ENCODE measurements around the gene ZNF573. TPM values are rescaled to one million over a fixed set of nuclear protein-coding genes. Genes with fewer than 3 reads are reported as not detected.

Gene ZNF573
- total and polyA plus RNA-seq, 9 of the 15 experiments (the other 6 are each of a cell fraction or from before 2014, with no cell fraction given): 1.5 to 7.9 (median 4.3) TPM

DNA sequence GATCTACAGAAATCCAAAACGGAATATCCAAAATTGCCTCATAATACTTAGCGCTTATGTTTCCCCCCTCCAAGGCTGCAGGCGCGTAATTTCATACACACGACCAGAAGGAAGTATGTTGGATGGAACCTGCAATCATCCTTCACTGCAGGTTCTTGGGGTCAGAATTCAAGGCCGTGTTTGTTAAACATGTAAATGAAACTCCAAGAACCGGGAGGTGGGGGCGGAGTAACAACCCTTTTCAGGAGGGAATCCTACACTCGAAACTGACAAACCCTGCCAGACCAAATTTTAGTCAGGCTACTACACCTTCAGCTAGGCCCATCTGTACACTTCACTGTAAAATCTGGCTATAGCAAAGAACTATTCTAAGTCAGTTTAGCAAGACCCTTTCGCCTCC, 61.1 kb downstream of the ZNF573 start:
- Histone ChIP-seq H3K27ac (ENCODE audit: extremely low read depth, low read depth, low read length) (no peak overlapping the region), H3K79me2 (ENCODE audit: control insufficient read depth, insufficient read depth, low read length) (peaks cover 15% of the 10 kb centered on the region), H3K9me3 (replicated peaks; ENCODE audit: control insufficient read depth, insufficient read depth, low read depth, low read length) (no peaks in the 10 kb centered on the region), H3K4me1 (replicated peaks in 1 of 2; ENCODE audit: control insufficient read depth in 2 of 2, insufficient read depth in 2 of 2, low read length in 2 of 2) (peaks cover 0 to 5% of the 10 kb centered on the region in 2 experiments; a peak in 2 of 5 replicates), H4K20me1 (replicated peaks; ENCODE audit: control insufficient read depth, insufficient read depth, low read length) (no peaks in the 10 kb centered on the region), H2AFZ (ENCODE audit: low read depth, low read length) (no peak overlapping the region), H3K9me1 (ENCODE audit: control insufficient read depth, insufficient read depth, low read length) (no peaks in the 10 kb centered on the region), H3K9ac (ENCODE audit: insufficient read depth in 1 of 2, low read depth in 2 of 2, low read length in 2 of 2) (peak overlapping the region in 1 of 2 experiments; percentile 70; a peak in 1 of 4 replicates), H3K4me2 (ENCODE audit: insufficient read depth, low read length) (peak overlapping the region; percentile 95), H3K4me3 (peak overlapping the region; percentile 91), H3K27me3 (ENCODE audit: control insufficient read depth in 2 of 2, insufficient read depth in 2 of 2, low read length in 2 of 2) (no peaks in the 10 kb centered on the region), H3K36me3 (ENCODE audit: control insufficient read depth, insufficient read depth, low read length) (no peaks in the 10 kb centered on the region)
- BruUV-seq (replicated peaks): no TSS peak
- intact Hi-C loops (cut with micrococcal nuclease) (no loop called here), in situ Hi-C loops (cut with MboI) (no loop called here)
- CTCF ChIA-PET (ENCODE audit: low intra/inter-chr PET ratio): no interaction called here
- POLR2A ChIA-PET: interaction anchor here (1.0 kb wide), 1 partner anchor 12 kb away, joined by 3 read pairs; no protein-coding TSS in a partner anchor
- WGBS (ENCODE audit: insufficient coverage, low coverage, missing lambda C conversion rate): 30% methylated on average over 10 of the region's 10 CpGs
- ATAC-seq (no peak), DNase-seq (ENCODE audit: extremely low read depth in 1 of 4, low spot score in 3 of 4) (peak in 1 of 4 experiments; percentile 12), FAIRE-seq (no peak)
- TF ChIP-seq, protein P1, sequence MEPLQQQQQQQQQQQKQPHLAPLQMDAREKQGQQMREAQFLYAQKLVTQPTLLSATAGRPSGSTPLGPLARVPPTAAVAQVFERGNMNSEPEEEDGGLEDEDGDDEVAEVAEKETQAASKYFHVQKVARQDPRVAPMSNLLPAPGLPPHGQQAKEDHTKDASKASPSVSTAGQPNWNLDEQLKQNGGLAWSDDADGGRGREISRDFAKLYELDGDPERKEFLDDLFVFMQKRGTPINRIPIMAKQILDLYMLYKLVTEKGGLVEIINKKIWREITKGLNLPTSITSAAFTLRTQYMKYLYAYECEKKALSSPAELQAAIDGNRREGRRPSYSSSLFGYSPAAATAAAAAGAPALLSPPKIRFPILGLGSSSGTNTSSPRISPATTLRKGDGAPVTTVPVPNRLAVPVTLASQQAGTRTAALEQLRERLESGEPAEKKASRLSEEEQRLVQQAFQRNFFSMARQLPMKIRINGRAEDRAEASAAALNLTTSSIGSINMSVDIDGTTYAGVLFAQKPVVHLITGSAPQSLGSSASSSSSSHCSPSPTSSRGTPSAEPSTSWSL (CRISPR knock-in tag; IDR thresholded peaks at IDR 0.05; ENCODE audit: borderline replicate concordance): no peak
- TF ChIP-seq BRD9 (IDR thresholded peaks at IDR 0.05; ENCODE audit: low read depth, partially characterized antibody) (no peak), ZNF668 (CRISPR knock-in tag; IDR thresholded peaks at IDR 0.05) (no peak), TEAD4 (IDR thresholded peaks at IDR 0.05; ENCODE audit: low read length) (no peak), TEAD4 (CRISPR knock-in tag; IDR thresholded peaks at IDR 0.05; ENCODE audit: borderline replicate concordance) (no peak), CTBP1 (IDR thresholded peaks at IDR 0.05; ENCODE audit: borderline replicate concordance) (no peak), ATF7 (IDR thresholded peaks at IDR 0.05) (no peak), PML (IDR thresholded peaks at IDR 0.05; ENCODE audit: low read length) (no peak), BRF1 (IDR thresholded peaks at IDR 0.05; ENCODE audit: borderline replicate concordance, extremely low read depth, insufficient read length) (no peak), MIER1 (IDR thresholded peaks at IDR 0.05; ENCODE audit: low read depth) (no peak), ZNF589 (CRISPR knock-in tag; IDR thresholded peaks at IDR 0.05; ENCODE audit: low read depth) (no peak)
- TF ChIP-seq, protein P2, sequence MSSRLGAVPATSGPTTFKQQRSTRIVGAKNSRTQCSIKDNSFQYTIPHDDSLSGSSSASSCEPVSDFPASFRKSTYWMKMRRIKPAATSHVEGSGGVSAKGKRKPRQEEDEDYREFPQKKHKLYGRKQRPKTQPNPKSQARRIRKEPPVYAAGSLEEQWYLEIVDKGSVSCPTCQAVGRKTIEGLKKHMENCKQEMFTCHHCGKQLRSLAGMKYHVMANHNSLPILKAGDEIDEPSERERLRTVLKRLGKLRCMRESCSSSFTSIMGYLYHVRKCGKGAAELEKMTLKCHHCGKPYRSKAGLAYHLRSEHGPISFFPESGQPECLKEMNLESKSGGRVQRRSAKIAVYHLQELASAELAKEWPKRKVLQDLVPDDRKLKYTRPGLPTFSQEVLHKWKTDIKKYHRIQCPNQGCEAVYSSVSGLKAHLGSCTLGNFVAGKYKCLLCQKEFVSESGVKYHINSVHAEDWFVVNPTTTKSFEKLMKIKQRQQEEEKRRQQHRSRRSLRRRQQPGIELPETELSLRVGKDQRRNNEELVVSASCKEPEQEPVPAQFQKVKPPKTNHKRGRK (tag; IDR thresholded peaks at IDR 0.05): no peak
- TF ChIP-seq, protein P3, sequence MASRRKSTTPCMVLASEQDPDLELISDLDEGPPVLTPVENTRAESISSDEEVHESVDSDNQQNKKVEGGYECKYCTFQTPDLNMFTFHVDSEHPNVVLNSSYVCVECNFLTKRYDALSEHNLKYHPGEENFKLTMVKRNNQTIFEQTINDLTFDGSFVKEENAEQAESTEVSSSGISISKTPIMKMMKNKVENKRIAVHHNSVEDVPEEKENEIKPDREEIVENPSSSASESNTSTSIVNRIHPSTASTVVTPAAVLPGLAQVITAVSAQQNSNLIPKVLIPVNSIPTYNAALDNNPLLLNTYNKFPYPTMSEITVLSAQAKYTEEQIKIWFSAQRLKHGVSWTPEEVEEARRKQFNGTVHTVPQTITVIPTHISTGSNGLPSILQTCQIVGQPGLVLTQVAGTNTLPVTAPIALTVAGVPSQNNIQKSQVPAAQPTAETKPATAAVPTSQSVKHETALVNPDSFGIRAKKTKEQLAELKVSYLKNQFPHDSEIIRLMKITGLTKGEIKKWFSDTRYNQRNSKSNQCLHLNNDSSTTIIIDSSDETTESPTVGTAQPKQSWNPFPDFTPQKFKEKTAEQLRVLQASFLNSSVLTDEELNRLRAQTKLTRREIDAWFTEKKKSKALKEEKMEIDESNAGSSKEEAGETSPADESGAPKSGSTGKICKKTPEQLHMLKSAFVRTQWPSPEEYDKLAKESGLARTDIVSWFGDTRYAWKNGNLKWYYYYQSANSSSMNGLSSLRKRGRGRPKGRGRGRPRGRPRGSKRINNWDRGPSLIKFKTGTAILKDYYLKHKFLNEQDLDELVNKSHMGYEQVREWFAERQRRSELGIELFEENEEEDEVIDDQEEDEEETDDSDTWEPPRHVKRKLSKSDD (conservative IDR thresholded peaks at IDR 0.05; ENCODE audit: low read length): no peak

Data from K562 (cell line).